GM12801 (cell line): ENCODE measurements around the gene CYB5R2.

Source experiments
- CTCF ChIP-seq: IDR thresholded peaks from one replicate; pipeline ENCODE4 v1.5.1; 2011; ENCODE audit warnings: control low read depth; ENCODE audit not compliant: insufficient read length; ENCODE audit errors: extremely low read depth

The CYB5R2 gene

GRCh38 chr11:7677796-7678201, 4.5 kb upstream of the CYB5R2 start:
- no peak for TF ChIP-seq CTCF

- TF ChIP-seq CTCF = no peak
Measured at GRCh38 chr11:7677071-7677470, 3.8 kb upstream of the CYB5R2 start.

GRCh38 chr11:7675631-7676030, 2.3 kb upstream of the CYB5R2 start:
- no peak for TF ChIP-seq CTCF

GRCh38 chr11:7673724-7674434, 579 bp upstream of the CYB5R2 start:
- no peak for TF ChIP-seq CTCF

GRCh38 chr11:7672276-7672959, 882 bp downstream of the CYB5R2 start:
- TF ChIP-seq CTCF = no peak

- no peak for TF ChIP-seq CTCF
Measured at GRCh38 chr11:7671347-7672215, 1.7 kb downstream of the CYB5R2 start.

GRCh38 chr11:7670641-7671040, 2.7 kb downstream of the CYB5R2 start:
- no peak for TF ChIP-seq CTCF
